ENCODE data around the gene CNTNAP2. TPM values are rescaled to one million over a fixed set of nuclear protein-coding genes. Genes with fewer than 3 reads are reported as not detected.

CNTNAP2 gene
- total RNA-seq, 2 donors from 2014 or later, result 4.4 to 8.5 TPM

DNA sequence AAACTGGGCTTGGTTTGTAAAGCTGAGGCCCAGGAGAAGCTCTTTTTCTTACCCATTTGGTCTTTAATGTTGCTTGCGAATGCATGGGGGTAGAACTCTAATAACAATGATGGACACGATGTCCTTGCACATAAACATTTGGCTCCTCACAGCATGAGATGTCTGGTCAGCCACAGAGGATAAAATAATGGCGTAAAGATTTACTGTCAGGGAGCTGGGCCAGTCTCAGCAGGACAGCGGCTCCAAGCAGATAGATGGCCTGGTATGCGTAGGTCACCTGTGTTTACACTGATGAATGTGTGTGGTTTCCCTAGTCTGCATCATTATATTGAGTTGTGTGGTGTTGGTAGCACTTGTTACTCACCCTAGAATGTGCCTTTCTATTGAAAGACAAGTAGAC, 537.4 kb downstream of the CNTNAP2 start:
- Histone ChIP-seq H3K9ac (ENCODE audit: low read depth in 2 of 2, low read length in 2 of 2) (no peak overlapping the region), H3K27ac (no peak overlapping the region), H3K27me3 (no peaks in the 10 kb centered on the region), H3K36me3 (no peaks in the 10 kb centered on the region), H3K4me1 (no peaks in the 10 kb centered on the region), H3K9me3 (no peaks in the 10 kb centered on the region), H3K4me3 (no peak overlapping the region)
- no peak for DNase-seq
- TF ChIP-seq, protein P1, sequence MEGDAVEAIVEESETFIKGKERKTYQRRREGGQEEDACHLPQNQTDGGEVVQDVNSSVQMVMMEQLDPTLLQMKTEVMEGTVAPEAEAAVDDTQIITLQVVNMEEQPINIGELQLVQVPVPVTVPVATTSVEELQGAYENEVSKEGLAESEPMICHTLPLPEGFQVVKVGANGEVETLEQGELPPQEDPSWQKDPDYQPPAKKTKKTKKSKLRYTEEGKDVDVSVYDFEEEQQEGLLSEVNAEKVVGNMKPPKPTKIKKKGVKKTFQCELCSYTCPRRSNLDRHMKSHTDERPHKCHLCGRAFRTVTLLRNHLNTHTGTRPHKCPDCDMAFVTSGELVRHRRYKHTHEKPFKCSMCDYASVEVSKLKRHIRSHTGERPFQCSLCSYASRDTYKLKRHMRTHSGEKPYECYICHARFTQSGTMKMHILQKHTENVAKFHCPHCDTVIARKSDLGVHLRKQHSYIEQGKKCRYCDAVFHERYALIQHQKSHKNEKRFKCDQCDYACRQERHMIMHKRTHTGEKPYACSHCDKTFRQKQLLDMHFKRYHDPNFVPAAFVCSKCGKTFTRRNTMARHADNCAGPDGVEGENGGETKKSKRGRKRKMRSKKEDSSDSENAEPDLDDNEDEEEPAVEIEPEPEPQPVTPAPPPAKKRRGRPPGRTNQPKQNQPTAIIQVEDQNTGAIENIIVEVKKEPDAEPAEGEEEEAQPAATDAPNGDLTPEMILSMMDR (IDR thresholded peaks at IDR 0.05), result no peak
- intact Hi-C loops (cut with DNase I), result no loop called here

DNA sequence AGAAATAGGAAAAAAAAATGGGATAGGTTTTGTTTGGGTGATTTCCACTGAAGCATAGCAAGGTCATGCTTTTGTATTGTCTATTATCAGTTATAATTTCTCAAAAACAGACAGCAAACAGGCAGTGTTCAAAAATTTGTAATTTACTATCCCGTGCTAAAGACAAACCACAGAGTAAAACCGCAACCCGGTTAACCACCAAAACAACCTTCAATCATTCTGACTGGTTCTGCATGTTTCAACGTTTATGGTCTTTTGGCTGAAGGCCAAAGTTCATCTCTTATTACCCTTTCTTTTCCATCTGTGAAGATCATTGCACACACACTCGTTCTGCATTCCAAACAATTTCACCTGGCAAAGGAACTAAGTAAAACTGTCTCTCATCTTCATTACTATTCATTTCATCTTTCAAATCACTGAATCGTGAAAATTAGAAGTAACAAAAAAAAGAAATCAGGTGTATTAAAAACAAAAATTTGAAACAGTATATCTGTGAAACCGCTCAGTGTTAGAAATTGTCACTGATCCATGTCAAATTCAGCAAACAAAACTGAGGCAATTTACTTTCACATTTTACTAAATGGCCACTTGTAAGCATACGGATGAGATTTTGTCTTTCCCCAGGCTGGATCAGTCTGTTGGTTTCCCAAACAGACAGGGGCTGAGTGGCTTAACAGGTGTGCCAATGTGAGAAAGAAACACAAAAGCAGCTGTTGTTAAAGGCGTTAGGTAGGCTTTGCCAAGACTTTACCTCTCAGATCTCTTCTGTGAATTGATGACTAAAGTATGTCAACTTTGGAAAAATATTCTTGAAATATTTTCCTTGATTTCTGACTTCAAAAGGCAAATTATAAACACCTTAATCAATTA, 539.6 kb downstream of the CNTNAP2 start:
- H3K4me3 ChIP-seq, result no peak overlapping the region
- intact Hi-C loops (cut with DNase I), result no loop called here
- no peaks in the 10 kb centered on the region for H3K4me1 ChIP-seq
- H3K9me3 ChIP-seq, result no peaks in the 10 kb centered on the region
- H3K9ac ChIP-seq (ENCODE audit: low read depth in 2 of 2, low read length in 2 of 2), result no peak overlapping the region
- H3K27ac ChIP-seq, result no peak overlapping the region
- no peaks in the 10 kb centered on the region for H3K36me3 ChIP-seq
- TF ChIP-seq, protein P1 (IDR thresholded peaks at IDR 0.05), result no peak
- H3K27me3 ChIP-seq, result no peaks in the 10 kb centered on the region
- DNase-seq, result no peak

DNA sequence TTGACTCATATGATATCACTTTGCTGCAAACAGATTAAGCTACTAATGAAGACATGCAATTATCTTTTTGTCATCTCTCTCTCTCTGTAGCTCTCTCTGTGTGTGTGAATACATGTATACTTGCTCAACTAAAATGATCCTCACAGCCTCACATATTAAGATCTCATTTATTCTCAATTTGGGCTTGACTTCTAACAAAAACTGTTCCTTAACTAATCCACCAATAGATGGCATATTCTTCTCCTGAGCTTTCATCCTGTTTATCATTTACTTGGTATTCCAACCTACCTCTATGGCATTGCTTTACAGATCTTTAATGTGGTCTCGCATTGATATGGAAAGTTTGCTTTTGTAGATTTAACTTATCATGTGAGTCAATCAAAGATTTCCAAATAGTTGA, 540.4 kb downstream of the CNTNAP2 start:
- Histone ChIP-seq H3K4me3 (no peak overlapping the region), H3K36me3 (no peaks in the 10 kb centered on the region), H3K27ac (no peak overlapping the region), H3K9ac (ENCODE audit: low read depth in 2 of 2, low read length in 2 of 2) (no peak overlapping the region), H3K4me1 (no peaks in the 10 kb centered on the region), H3K27me3 (no peaks in the 10 kb centered on the region), H3K9me3 (no peaks in the 10 kb centered on the region)
- DNase-seq, result no peak
- intact Hi-C loops (cut with DNase I), result no loop called here
- TF ChIP-seq, protein P1 (IDR thresholded peaks at IDR 0.05), result no peak

DNA sequence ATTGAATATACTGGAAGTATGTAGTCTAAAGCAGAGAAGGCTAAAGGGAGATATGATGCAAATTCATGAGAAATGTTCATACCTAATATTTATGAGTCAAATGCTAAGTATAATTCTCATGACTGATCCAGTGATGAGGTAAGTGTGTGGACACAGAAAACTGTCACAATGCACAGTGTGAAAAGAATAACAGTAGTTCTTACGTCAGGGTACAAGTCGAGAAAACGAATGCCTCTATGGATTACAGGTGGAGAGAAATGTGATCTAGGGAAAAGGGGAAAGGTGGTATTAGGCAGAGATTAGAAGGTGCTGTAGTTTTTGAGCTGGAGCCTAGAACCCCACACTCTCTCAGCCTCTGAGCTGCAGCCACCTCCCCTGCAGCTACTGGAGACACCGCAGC, 542.0 kb downstream of the CNTNAP2 start:
- TF ChIP-seq, protein P1 (IDR thresholded peaks at IDR 0.05), result no peak
- Histone ChIP-seq H3K27me3 (no peaks in the 10 kb centered on the region), H3K27ac (no peak overlapping the region), H3K4me1 (no peaks in the 10 kb centered on the region), H3K4me3 (no peak overlapping the region), H3K36me3 (no peaks in the 10 kb centered on the region), H3K9ac (ENCODE audit: low read depth in 2 of 2, low read length in 2 of 2) (no peak overlapping the region), H3K9me3 (no peaks in the 10 kb centered on the region)
- no peak for DNase-seq
- intact Hi-C loops (cut with DNase I), result no loop called here

DNA sequence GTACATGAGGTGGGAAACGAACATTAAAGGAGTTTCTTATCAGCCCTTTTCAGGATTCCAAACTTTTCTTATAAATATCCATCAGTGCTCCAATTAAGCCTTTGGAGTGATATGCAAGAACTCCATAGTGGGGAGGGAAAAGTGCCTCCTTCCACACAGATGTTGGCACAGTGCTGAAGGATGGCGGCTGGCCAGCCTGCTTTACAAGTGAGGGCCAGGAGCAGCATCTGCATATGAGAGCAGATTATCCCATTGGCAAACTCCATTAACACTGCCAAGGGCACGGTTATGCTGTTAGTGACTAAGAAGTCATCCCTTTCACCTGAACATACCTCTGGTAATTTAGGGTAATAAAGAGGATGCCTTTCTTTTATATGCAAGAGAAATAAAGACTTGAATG, 543.1 kb downstream of the CNTNAP2 start:
- H3K27ac ChIP-seq, result no peak overlapping the region
- TF ChIP-seq, protein P1 (IDR thresholded peaks at IDR 0.05), result no peak
- no peaks in the 10 kb centered on the region for H3K27me3 ChIP-seq
- intact Hi-C loops (cut with DNase I), result no loop called here
- H3K36me3 ChIP-seq, result no peaks in the 10 kb centered on the region
- no peak overlapping the region for H3K9ac ChIP-seq (ENCODE audit: low read depth in 2 of 2, low read length in 2 of 2)
- H3K4me1 ChIP-seq, result no peaks in the 10 kb centered on the region
- H3K9me3 ChIP-seq, result no peaks in the 10 kb centered on the region
- no peak overlapping the region for H3K4me3 ChIP-seq
- DNase-seq, result no peak
